Natural killer cell (primary cell): ENCODE data around the gene SLC25A11. TPM values are rescaled to one million over a fixed set of nuclear protein-coding genes. Genes with fewer than 3 reads are reported as not detected.
"Not testable (repeated sequence)": the region's sequence is repeated elsewhere in the genome, so short reads cannot be mapped to it uniquely, and the experiment has no call there.

Experiments used
- ATAC-seq, 3 donors: fragments of 150-1000 bp in 2 of 3; fragments of 200-7000 bp in 1 of 3; cut with Tn5 transposase; 1 replicate in 1 of 3; 2 replicates in 2 of 3; pipeline ENCODE4 v1.10.0; 2021; ENCODE audit warnings: mild to moderate bottlenecking in 2 of 3, moderate library complexity in 2 of 3
- DNase-seq, 2 donors: peaks; one replicate each; pipeline versions ENCODE4 v3.0.0 to v3.0.0-alpha.2; 2013 to 2021; ENCODE audit warnings: mixed read lengths in 1 of 2
- H3K27ac ChIP-seq: one replicate; pipeline ENCODE4 v1.5.1; 2013; ENCODE audit warnings: mild to moderate bottlenecking, low read length
- H3K27me3 ChIP-seq: one replicate; pipeline ENCODE4 v1.6.1; 2013; ENCODE audit warnings: low read length; ENCODE audit not compliant: control insufficient read depth, insufficient read depth
- H3K36me3 ChIP-seq: one replicate; pipeline ENCODE4 v1.6.1; 2013; ENCODE audit warnings: low read length; ENCODE audit not compliant: control insufficient read depth, insufficient read depth
- H3K4me1 ChIP-seq: one replicate; pipeline ENCODE4 v1.6.1; 2013; ENCODE audit warnings: low read length; ENCODE audit not compliant: control insufficient read depth, insufficient read depth
- H3K4me3 ChIP-seq: one replicate; pipeline ENCODE4 v1.5.1; 2013; ENCODE audit warnings: low read length
- H3K9me3 ChIP-seq: one replicate; pipeline ENCODE4 v1.6.1; 2013; ENCODE audit warnings: low read length; ENCODE audit not compliant: control insufficient read depth, insufficient read depth
- H3K27ac Mint-ChIP-seq, 2 donors: one replicate each; pipeline ENCODE4 v1.8.0; 2022; ENCODE audit warnings: mild to moderate bottlenecking in 2 of 2, mixed read lengths in 2 of 2, moderate library complexity in 1 of 2
- H3K27me3 Mint-ChIP-seq, 2 donors: one replicate each; pipeline ENCODE4 v1.8.0; 2022; ENCODE audit warnings: low read depth in 2 of 2, mixed read lengths in 2 of 2
- H3K36me3 Mint-ChIP-seq: one replicate; pipeline ENCODE4 v1.8.0; 2022; ENCODE audit warnings: mixed read lengths
- H3K4me1 Mint-ChIP-seq, 2 donors: one replicate each; pipeline ENCODE4 v1.8.0; 2022; ENCODE audit warnings: mixed read lengths in 2 of 2
- H3K4me3 Mint-ChIP-seq: one replicate; pipeline ENCODE4 v1.8.0; 2022; ENCODE audit warnings: mild to moderate bottlenecking, moderate library complexity, mixed read lengths
- H3K9me3 Mint-ChIP-seq, 2 donors: one replicate each; pipeline ENCODE4 v1.8.0; 2022; ENCODE audit warnings: mixed read lengths in 2 of 2
- CTCF ChIP-seq: fragments of 200-600 bp; IDR thresholded peaks from one replicate; pipeline ENCODE4 v1.8.0; 2022; ENCODE audit warnings: antibody characterized with exemption
- WGBS: methylation state at CpG from one replicate; pipeline ENCODE4 v1.1.7; 2013; ENCODE audit warnings: missing lambda C conversion rate; ENCODE audit not compliant: insufficient coverage; 5-methylcytosine and 5-hydroxymethylcytosine counted together
- intact Hi-C: fragments of 100-400 bp; cut with micrococcal nuclease; formaldehyde crosslinking; loops from one replicate; pipeline ENCODE4 v1.14.2; 2022
- total RNA-seq, 4 donors: library from RNA; stranded (reverse); fragments of 120-200 nt in 1 of 4; gene quantifications; one replicate each; pipeline versions ENCODE4 v1.2.3 to v1.2.4, GENCODE V29; 2013 to 2022

SLC25A11 gene
- total RNA-seq, 3 donors from 2014 or later (not counting 1 experiment from before 2014, with no cell fraction given): 34.7 to 47.5 (median 42.5) TPM

DNA sequence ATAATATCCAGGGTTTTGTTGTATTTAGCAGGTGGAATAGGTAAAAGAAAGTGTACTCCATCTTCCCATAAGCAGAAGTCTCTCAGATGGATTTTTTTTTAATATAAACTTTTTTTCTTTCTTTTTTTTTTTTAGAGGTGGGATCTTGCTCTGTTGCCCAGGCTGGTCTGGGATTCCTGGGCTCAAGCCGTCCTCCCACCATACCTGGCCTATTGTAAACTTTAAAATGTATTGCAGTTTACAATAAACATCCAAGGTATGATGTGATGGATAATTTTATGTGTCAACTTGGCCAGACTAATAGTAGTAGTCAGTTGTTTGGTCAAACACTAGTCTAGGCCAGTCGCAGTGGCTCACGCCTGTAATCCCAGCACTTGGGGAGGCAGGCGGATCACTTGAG, 18.5 kb downstream of the SLC25A11 start:
- H3K27ac Mint-ChIP-seq: no peak overlapping the region
- intact Hi-C loops: no loop called here
- no peaks in the 10 kb centered on the region for H3K36me3 Mint-ChIP-seq
- no peaks in the 10 kb centered on the region for H3K4me1 ChIP-seq
- WGBS: 100% methylated on average over 2 of the region's 4 CpGs
- H3K9me3 ChIP-seq: no peaks in the 10 kb centered on the region
- no peak for TF ChIP-seq CTCF
- no peak for DNase-seq
- no peaks in the 10 kb centered on the region for H3K36me3 ChIP-seq
- no peaks in the 10 kb centered on the region for H3K4me1 Mint-ChIP-seq
- no peak overlapping the region for H3K4me3 Mint-ChIP-seq
- no peak overlapping the region for H3K4me3 ChIP-seq
- no peak for ATAC-seq
- no peaks in the 10 kb centered on the region for H3K27me3 Mint-ChIP-seq
- no peak overlapping the region for H3K27ac ChIP-seq
- no peaks in the 10 kb centered on the region for H3K9me3 Mint-ChIP-seq
- H3K27me3 ChIP-seq: no peaks in the 10 kb centered on the region

DNA sequence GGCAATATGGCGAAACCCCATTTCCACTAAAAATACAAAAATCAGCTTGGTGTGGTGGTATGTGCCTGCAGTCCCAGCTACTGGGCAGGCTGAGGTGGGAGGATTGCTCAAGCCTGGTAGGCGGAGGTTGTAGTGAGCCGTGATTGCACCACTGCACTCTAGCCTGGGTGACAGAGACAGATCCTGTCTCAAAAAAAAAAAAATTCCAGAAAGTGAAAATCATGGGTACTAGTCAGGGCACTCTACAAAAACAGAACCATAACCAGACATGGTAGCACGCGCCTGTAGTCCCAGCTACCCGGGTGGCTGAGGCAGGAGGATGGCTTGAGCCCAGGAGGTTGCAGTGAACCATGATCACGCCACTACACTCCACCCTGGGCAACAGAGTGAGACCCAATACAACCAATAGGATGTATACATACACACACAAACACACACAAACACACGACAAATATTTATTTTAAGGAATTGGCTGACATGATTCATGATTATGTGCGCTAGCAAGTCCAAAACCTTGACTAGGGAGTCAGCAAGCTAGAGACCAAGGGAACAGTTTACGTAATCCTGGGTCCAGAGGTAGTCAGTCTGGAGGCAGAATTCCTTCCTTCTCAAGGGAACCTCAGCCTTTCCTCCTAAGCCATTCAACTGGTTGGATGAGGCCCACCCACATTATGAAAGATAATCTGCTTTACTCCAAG, 19.3 kb downstream of the SLC25A11 start:
- no peak overlapping the region for H3K27ac ChIP-seq
- H3K4me3 ChIP-seq: no peak overlapping the region
- Mint-ChIP-seq H3K4me1 (no peaks in the 10 kb centered on the region), H3K4me3 (no peak overlapping the region), H3K27me3 (no peaks in the 10 kb centered on the region), H3K27ac (no peak overlapping the region), H3K36me3 (no peaks in the 10 kb centered on the region), H3K9me3 (no peaks in the 10 kb centered on the region)
- TF ChIP-seq CTCF: no peak
- no peaks in the 10 kb centered on the region for H3K9me3 ChIP-seq
- DNase-seq: no peak
- 94% methylated on average over 9 of the region's 10 CpGs for WGBS
- peak in 1 of 3 donors; percentile 43 for ATAC-seq
- no peaks in the 10 kb centered on the region for H3K36me3 ChIP-seq
- no peaks in the 10 kb centered on the region for H3K4me1 ChIP-seq
- intact Hi-C loops: no loop called here
- H3K27me3 ChIP-seq: no peaks in the 10 kb centered on the region

GRCh38 chr17:4919511-4920047, 20.3 kb downstream of the SLC25A11 start:
- no peak overlapping the region for H3K4me3 Mint-ChIP-seq
- DNase-seq (no peak), ATAC-seq (no peak)
- H3K27me3 Mint-ChIP-seq: no peaks in the 10 kb centered on the region
- no peak overlapping the region for H3K27ac Mint-ChIP-seq
- H3K9me3 Mint-ChIP-seq: no peaks in the 10 kb centered on the region
- H3K27ac ChIP-seq: no peak overlapping the region
- H3K9me3 ChIP-seq: no peaks in the 10 kb centered on the region
- H3K27me3 ChIP-seq: no peaks in the 10 kb centered on the region
- no peaks in the 10 kb centered on the region for H3K36me3 ChIP-seq
- H3K4me1 Mint-ChIP-seq: no peaks in the 10 kb centered on the region
- no peaks in the 10 kb centered on the region for H3K4me1 ChIP-seq
- intact Hi-C loops: no loop called here
- no peaks in the 10 kb centered on the region for H3K36me3 Mint-ChIP-seq
- H3K4me3 ChIP-seq: no peak overlapping the region
- 96% methylated on average over 5 of the region's 8 CpGs for WGBS
- TF ChIP-seq CTCF: no peak

DNA sequence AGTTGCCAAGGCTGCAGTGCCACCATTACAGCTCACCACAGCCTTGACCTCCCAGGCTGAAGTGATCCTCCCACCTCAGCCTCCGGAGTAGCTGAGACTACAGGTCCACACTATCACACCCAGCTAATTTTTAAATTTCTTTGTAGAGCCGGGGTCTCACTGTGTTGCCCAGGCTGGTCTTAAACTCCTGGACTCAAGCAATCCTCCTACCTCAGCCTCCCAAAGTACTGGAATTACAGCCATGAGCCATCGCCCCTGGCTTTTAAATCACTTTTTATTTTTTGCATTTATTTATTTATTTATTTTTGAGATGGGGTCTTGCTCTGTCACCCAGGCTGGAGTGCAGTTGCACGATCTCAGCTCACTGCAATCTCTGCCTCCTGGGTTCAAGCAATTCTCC, 25.3 kb downstream of the SLC25A11 start:
- H3K27ac ChIP-seq, intact Hi-C loops, H3K4me1 ChIP-seq, H3K36me3 Mint-ChIP-seq, H3K9me3 ChIP-seq, H3K9me3 Mint-ChIP-seq, H3K4me3 ChIP-seq, H3K27ac Mint-ChIP-seq, ATAC-seq, H3K27me3 ChIP-seq, DNase-seq, H3K4me3 Mint-ChIP-seq, H3K27me3 Mint-ChIP-seq, H3K4me1 Mint-ChIP-seq, H3K36me3 ChIP-seq: not testable (repeated sequence)
- WGBS: 96% methylated on average over 3 of the region's 4 CpGs
